GM18499 (cell line): ENCODE data around the gene F11.
"Not testable (repeated sequence)": the region's sequence is repeated elsewhere in the genome, so short reads cannot be mapped to it uniquely, and the experiment has no call there.

Source experiments
- ATAC-seq: cut with Tn5 transposase; IDR thresholded peaks from one replicate; pipeline ENCODE4 v1.9.1; 2021; ENCODE audit warnings: moderate number of reproducible peaks; ENCODE audit not compliant: insufficient read depth, unreplicated experiment

The F11 gene

GRCh38 chr4:186265683-186266652 lies at the start of gene F11:
F11 (plus strand) TSS chr4:186266189; CDS start chr4:186267137, 948 bp downstream.
- no peak for ATAC-seq

- ATAC-seq, result no peak
Measured at GRCh38 chr4:186216465-186217024, 49.4 kb upstream of the F11 start.

- no peak for ATAC-seq
Measured at GRCh38 chr4:186217733-186218293, 48.2 kb upstream of the F11 start.

GRCh38 chr4:186221624-186222023 lies 44.4 kb upstream of the F11 start:
- no peak for ATAC-seq

- no peak for ATAC-seq
Measured at GRCh38 chr4:186225848-186226247, 40.1 kb upstream of the F11 start.

- no peak for ATAC-seq
Measured at GRCh38 chr4:186226521-186227189, 39.3 kb upstream of the F11 start.

GRCh38 chr4:186227221-186227620 lies 38.8 kb upstream of the F11 start, which contains the start of gene KLKB1:
KLKB1 (plus strand) TSS chr4:186227507; CDS start chr4:186228196, 689 bp downstream.
- no peak for ATAC-seq

GRCh38 chr4:186227744-186228513 lies 38.1 kb upstream of the F11 start:
- no peak for ATAC-seq

- no peak for ATAC-seq
Measured at GRCh38 chr4:186228514-186228894, 37.5 kb upstream of the F11 start.

- no peak for ATAC-seq
Measured at GRCh38 chr4:186234367-186234766, 31.6 kb upstream of the F11 start.

- no peak for ATAC-seq
Measured at GRCh38 chr4:186236126-186236525, 29.9 kb upstream of the F11 start.

GRCh38 chr4:186240452-186240847 lies 25.5 kb upstream of the F11 start:
- no peak for ATAC-seq

- no peak for ATAC-seq
Measured at GRCh38 chr4:186240848-186241491, 25.0 kb upstream of the F11 start.

GRCh38 chr4:186241616-186242015 lies 24.4 kb upstream of the F11 start:
- ATAC-seq, result no peak

GRCh38 chr4:186242031-186242430 lies 24.0 kb upstream of the F11 start:
- not testable (repeated sequence) for ATAC-seq

- no peak for ATAC-seq
Measured at GRCh38 chr4:186243331-186243730, 22.7 kb upstream of the F11 start.

- no peak for ATAC-seq
Measured at GRCh38 chr4:186244835-186245234, 21.2 kb upstream of the F11 start.

- ATAC-seq, result not testable (repeated sequence)
Measured at GRCh38 chr4:186247062-186247752, 18.8 kb upstream of the F11 start.

- no peak for ATAC-seq
Measured at GRCh38 chr4:186248643-186249042, 17.3 kb upstream of the F11 start.
